Inflammatory macrophage treated with lipopolysaccharide for 4 hours (primary cell): ENCODE data around the gene STX5.
A peak's percentile ranks its signal among the peaks of the same experiment; 100 is the strongest.
"Not testable (repeated sequence)": the region's sequence is repeated elsewhere in the genome, so short reads cannot be mapped to it uniquely, and the experiment has no call there.

ENCODE experiments used
- DNase-seq: peaks from one replicate; pipeline ENCODE4 v3.0.0-alpha.2; 2020

STX5 gene

GRCh38 chr11:62831520-62832335, at the start of gene STX5:
Gene STX5, minus strand, starts transcription at chr11:62832051. Its CDS starts 808 bp downstream, at chr11:62831243.
- DNase-seq, result peak; percentile 99

GRCh38 chr11:62880803-62881578, 49.1 kb upstream of the STX5 start, which contains the start of gene SLC3A2:
Gene SLC3A2, plus strand, starts transcription at chr11:62880896. Its CDS starts 128 bp downstream, at chr11:62881024.
- DNase-seq, result peak; percentile 85

- peak; percentile 78 for DNase-seq
Measured at GRCh38 chr11:62880231-62880802, 48.5 kb upstream of the STX5 start.

- no peak for DNase-seq
Measured at GRCh38 chr11:62879235-62879978, 47.6 kb upstream of the STX5 start.

GRCh38 chr11:62876712-62877111, 44.9 kb upstream of the STX5 start:
- DNase-seq, result no peak

GRCh38 chr11:62875698-62876478, 44.0 kb upstream of the STX5 start:
- no peak for DNase-seq

GRCh38 chr11:62874851-62875250, 43.0 kb upstream of the STX5 start:
- no peak for DNase-seq

- DNase-seq, result no peak
Measured at GRCh38 chr11:62865635-62866034, 33.8 kb upstream of the STX5 start.

- DNase-seq, result no peak
Measured at GRCh38 chr11:62863687-62864335, 32.0 kb upstream of the STX5 start.

GRCh38 chr11:62861564-62862192, 29.8 kb upstream of the STX5 start:
- DNase-seq, result not testable (repeated sequence)

- DNase-seq, result no peak
Measured at GRCh38 chr11:62860835-62861563, 29.1 kb upstream of the STX5 start.

- DNase-seq, result not testable (repeated sequence)
Measured at GRCh38 chr11:62859281-62859703, 27.4 kb upstream of the STX5 start.

GRCh38 chr11:62858201-62858600, 26.4 kb upstream of the STX5 start:
- DNase-seq, result no peak

- peak; percentile 49 for DNase-seq
Measured at GRCh38 chr11:62857541-62857982, 25.7 kb upstream of the STX5 start.

- DNase-seq, result no peak
Measured at GRCh38 chr11:62856333-62856895, 24.6 kb upstream of the STX5 start.

GRCh38 chr11:62855571-62856332, 23.9 kb upstream of the STX5 start:
- peak; percentile 97 for DNase-seq

- no peak for DNase-seq
Measured at GRCh38 chr11:62854825-62855570, 23.1 kb upstream of the STX5 start.
